Progenitor cell of endocrine pancreas (in vitro differentiated cells): ENCODE results near the gene C16orf90. TPM values are rescaled to one million over a fixed set of nuclear protein-coding genes. Genes with fewer than 3 reads are reported as not detected.
A peak's percentile ranks its signal among the peaks of the same experiment; 100 is the strongest.

Experiments
- DNase-seq: peaks from one replicate; pipeline ENCODE4 v3.0.0; 2021; ENCODE audit warnings: low spot score; ENCODE audit not compliant: unreplicated experiment
- H3K27ac Mint-ChIP-seq: 2 replicates; pipeline ENCODE4 v1.8.0; 2021; ENCODE audit warnings: mild to moderate bottlenecking, moderate library complexity, mixed read lengths
- H3K27me3 Mint-ChIP-seq: 2 replicates; pipeline ENCODE4 v1.8.0; 2021; ENCODE audit warnings: mixed read lengths
- H3K36me3 Mint-ChIP-seq: 2 replicates; pipeline ENCODE4 v1.8.0; 2022; ENCODE audit warnings: mixed read lengths; ENCODE audit not compliant: insufficient read depth
- H3K4me1 Mint-ChIP-seq: 2 replicates; pipeline ENCODE4 v1.8.0; 2021; ENCODE audit warnings: low read depth, mixed read lengths
- H3K4me3 Mint-ChIP-seq: 2 replicates; pipeline ENCODE4 v1.8.0; 2021; ENCODE audit warnings: low read depth, mild to moderate bottlenecking, moderate library complexity, mixed read lengths
- H3K9me3 Mint-ChIP-seq: 2 replicates; pipeline ENCODE4 v1.8.0; 2021; ENCODE audit warnings: low read depth, mixed read lengths
- total RNA-seq: library from RNA; stranded (reverse); gene quantifications from 2 replicates; pipeline ENCODE4 v1.2.1, GENCODE V29; 2021
- TF ChIP-seq, protein P1 (sequence below): fragments of 200-600 bp; sonication (generic); IDR thresholded peaks from one replicate; pipeline ENCODE4 v1.5.0; 2021; ENCODE audit warnings: antibody characterized with exemption, mild to moderate bottlenecking; ENCODE audit not compliant: unreplicated experiment

C16orf90 gene
- total RNA-seq, 1 donor from 2014 or later = not detected

DNA sequence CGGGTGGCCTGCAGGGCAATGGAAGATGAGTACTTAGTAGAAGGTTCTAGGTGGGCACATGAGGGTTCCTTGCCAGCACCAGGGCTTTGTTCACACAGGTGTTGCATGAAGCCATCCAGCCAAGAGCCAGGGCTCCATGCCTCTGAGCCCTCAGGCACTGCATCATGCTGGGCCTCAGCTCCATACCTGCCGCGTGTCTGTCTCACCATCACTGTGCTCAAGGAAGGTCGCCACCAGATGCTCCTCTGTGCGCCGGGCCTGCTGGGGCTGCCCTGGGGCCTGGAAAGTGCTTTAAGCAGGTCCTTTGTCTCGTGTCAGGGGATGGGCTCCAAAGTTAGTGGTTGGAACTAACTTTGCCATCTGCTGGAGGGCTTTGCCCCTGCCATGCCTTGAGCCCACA, 25.6 kb downstream of the C16orf90 start:
- peaks cover 8% of the 10 kb centered on the region for H3K4me1 Mint-ChIP-seq
- TF ChIP-seq, protein P1, sequence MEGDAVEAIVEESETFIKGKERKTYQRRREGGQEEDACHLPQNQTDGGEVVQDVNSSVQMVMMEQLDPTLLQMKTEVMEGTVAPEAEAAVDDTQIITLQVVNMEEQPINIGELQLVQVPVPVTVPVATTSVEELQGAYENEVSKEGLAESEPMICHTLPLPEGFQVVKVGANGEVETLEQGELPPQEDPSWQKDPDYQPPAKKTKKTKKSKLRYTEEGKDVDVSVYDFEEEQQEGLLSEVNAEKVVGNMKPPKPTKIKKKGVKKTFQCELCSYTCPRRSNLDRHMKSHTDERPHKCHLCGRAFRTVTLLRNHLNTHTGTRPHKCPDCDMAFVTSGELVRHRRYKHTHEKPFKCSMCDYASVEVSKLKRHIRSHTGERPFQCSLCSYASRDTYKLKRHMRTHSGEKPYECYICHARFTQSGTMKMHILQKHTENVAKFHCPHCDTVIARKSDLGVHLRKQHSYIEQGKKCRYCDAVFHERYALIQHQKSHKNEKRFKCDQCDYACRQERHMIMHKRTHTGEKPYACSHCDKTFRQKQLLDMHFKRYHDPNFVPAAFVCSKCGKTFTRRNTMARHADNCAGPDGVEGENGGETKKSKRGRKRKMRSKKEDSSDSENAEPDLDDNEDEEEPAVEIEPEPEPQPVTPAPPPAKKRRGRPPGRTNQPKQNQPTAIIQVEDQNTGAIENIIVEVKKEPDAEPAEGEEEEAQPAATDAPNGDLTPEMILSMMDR = no peak

DNA sequence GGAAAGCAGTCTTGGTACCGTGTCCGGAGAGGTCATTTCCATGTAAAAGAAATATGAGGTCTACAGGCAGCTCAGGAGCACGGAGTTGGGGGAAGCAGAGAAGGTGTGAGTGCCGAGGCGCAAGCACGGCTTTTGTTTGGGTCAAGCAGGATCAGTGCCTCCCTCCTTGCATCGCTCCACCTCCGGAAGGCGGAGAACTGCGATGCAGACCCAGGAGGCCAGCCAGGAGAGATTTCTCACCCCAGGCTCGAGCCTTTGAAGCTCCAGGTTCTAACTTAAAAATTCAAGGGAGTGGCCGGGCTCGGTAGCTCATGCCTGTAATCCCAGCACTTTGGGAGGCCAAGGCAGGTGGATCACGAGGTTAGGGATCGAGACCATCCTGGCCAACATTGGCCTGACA, 26.8 kb downstream of the C16orf90 start:
- H3K27me3 Mint-ChIP-seq = no peaks in the 10 kb centered on the region
- peaks cover 10% of the 10 kb centered on the region for H3K4me1 Mint-ChIP-seq
- no peaks in the 10 kb centered on the region for H3K9me3 Mint-ChIP-seq
- H3K27ac Mint-ChIP-seq = peak overlapping the region; percentile 82
- TF ChIP-seq, protein P1 = no peak
- no peak for DNase-seq
- peaks cover 7% of the 10 kb centered on the region for H3K36me3 Mint-ChIP-seq
- no peak overlapping the region for H3K4me3 Mint-ChIP-seq

More for the DNA sequence above, 25.6 kb downstream of the C16orf90 start:
- H3K27me3 Mint-ChIP-seq = no peaks in the 10 kb centered on the region
- H3K36me3 Mint-ChIP-seq = peaks cover 7% of the 10 kb centered on the region
- H3K9me3 Mint-ChIP-seq = no peaks in the 10 kb centered on the region
- DNase-seq = no peak
- H3K27ac Mint-ChIP-seq = no peak overlapping the region
- H3K4me3 Mint-ChIP-seq = no peak overlapping the region

DNA sequence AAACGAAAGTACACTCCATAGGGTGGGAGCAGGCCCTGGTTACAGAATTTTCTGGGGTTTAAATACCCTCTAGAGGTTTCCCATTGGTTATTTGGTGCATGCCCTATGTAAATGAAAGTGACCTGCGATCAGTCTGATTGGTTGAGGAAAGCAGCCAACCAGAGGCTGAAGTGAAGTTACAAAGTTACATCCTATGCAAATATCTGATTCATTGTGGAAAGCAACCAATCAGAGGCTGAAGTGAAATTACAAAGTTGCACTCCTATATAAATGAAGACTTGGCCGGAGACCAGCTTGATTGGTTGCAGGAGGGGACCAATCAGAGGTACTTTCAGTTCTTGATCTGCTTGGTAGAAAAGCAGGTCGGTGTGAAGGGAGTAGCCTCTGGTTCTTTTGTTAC, 27.4 kb downstream of the C16orf90 start:
- Mint-ChIP-seq H3K36me3 (peaks cover 7% of the 10 kb centered on the region), H3K4me1 (peaks cover 10% of the 10 kb centered on the region), H3K4me3 (no peak overlapping the region), H3K27ac (peak overlapping the region; percentile 82), H3K27me3 (no peaks in the 10 kb centered on the region), H3K9me3 (no peaks in the 10 kb centered on the region)
- TF ChIP-seq, protein P1 = no peak
- no peak for DNase-seq

DNA sequence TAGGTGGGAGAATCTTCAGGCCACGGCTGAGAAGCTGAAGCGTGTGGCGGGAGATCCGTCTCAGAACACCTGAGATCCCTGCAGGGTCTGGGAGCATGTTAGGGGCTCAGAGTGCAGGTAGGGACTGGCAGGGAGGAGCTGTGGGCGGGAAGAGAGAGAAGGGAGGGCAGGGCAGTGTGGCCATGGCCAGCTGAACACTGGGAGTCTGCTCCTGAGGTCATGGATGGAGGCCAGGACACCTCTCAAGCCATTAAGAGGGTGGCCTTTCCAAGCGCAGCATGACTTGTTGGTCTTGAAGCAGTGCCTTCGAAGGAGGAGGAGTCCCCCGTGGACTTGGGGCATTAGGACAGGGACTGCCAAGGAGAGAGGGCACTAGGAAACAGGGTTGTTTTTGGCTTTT, 28.1 kb downstream of the C16orf90 start:
- TF ChIP-seq, protein P1 = no peak
- DNase-seq = no peak
- Mint-ChIP-seq H3K4me1 (peaks cover 13% of the 10 kb centered on the region), H3K4me3 (no peak overlapping the region), H3K36me3 (peaks cover 5% of the 10 kb centered on the region), H3K27me3 (no peaks in the 10 kb centered on the region), H3K9me3 (no peaks in the 10 kb centered on the region), H3K27ac (no peak overlapping the region)

DNA sequence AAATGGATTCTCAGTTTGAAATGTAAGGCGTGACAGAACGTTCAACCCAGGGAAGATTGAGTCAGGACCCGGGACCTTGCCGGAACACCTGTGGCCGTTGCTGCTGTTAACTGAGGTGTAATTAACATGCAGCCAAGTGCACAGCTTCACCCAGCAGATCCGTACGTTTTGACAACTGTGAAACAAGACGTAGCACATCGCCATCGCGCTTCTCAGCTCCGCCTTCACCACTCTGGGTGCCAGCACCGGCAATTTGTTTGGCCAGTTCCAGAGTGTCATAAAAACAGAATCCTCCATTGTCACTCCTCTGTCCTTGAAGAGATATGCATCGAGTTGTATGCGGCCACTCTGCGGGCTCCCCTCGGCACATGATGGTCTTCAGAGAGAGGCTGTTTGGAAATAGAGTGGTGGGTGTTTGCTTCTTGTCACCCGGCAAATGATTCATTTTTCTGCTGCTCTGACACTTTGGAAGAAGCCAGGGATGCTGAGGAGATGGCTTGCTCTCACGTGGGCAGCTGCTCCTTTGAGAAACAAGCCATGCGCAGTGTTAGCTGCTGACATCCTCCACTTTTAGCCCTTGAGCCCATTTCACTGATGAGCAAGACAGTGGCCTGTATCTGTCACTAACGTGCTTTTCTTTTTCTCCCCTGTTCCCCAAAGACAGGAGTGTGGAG, 29.2 kb downstream of the C16orf90 start:
- Mint-ChIP-seq H3K4me3 (no peak overlapping the region), H3K27ac (no peak overlapping the region), H3K4me1 (peaks cover 19% of the 10 kb centered on the region), H3K9me3 (no peaks in the 10 kb centered on the region), H3K36me3 (peaks cover 5% of the 10 kb centered on the region), H3K27me3 (no peaks in the 10 kb centered on the region)
- DNase-seq = no peak
- TF ChIP-seq, protein P1 = no peak
